ENCODE data around the gene MSH5. TPM values are rescaled to one million over a fixed set of nuclear protein-coding genes. Genes with fewer than 3 reads are reported as not detected.

Gene MSH5
- total RNA-seq, 2 experiments from 2014 or later: 13.6 to 13.7 TPM

DNA sequence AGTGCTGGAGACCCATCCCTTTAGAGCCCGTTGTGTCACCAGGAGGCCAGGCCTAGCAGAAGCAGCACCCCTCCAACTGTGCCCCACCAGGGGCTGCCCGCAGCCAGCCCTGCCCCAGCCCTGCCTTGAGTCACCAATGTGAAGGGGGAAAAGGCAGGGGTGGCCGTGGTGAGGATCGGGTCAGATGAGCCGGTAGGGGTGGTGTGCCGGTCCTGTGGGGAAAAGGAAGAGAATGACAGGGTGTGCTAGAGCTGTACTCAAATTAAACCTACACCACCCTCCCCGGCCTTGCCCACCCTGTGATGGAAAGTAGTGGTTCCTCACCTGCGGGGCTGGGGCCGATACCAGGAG lies 25.7 kb downstream of the MSH5 start:
- peaks cover 2% of the 10 kb centered on the region for H3K36me3 ChIP-seq (ENCODE audit: insufficient read depth, low read length)
- no peaks in the 10 kb centered on the region for H3K9me3 ChIP-seq (ENCODE audit: control insufficient read depth in 1 of 2, insufficient read depth in 1 of 2, low read length in 2 of 2)
- Mint-ChIP-seq H3K36me3 (ENCODE audit: low read depth) (peaks cover 3% of the 10 kb centered on the region), H3K27ac (no peak overlapping the region), H3K9me3 (no peaks in the 10 kb centered on the region), H3K4me3 (no peak overlapping the region), H3K4me1 (ENCODE audit: low read depth) (peaks cover 8% of the 10 kb centered on the region), H3K27me3 (no peaks in the 10 kb centered on the region)
- H3K4me1 ChIP-seq (ENCODE audit: insufficient read depth, low read length): peaks cover 16% of the 10 kb centered on the region
- no peak overlapping the region for H3K4me3 ChIP-seq (ENCODE audit: low read length)
- CTCF ChIA-PET: no interaction called here
- no peak overlapping the region for H3K27ac ChIP-seq (ENCODE audit: low read depth in 1 of 2, low read length in 2 of 2)
- no peak for DNase-seq
- no peak for ATAC-seq (ENCODE audit: poor library complexity)
- POLR2A ChIA-PET: interaction anchor here (1.2 kb wide), 1 partner anchor 12 kb away, joined by 3 read pairs; the partner anchor contains the start of gene VWA7
- intact Hi-C loops (cut with DNase I, micrococcal nuclease): no loop called here
- TF ChIP-seq, protein P1, sequence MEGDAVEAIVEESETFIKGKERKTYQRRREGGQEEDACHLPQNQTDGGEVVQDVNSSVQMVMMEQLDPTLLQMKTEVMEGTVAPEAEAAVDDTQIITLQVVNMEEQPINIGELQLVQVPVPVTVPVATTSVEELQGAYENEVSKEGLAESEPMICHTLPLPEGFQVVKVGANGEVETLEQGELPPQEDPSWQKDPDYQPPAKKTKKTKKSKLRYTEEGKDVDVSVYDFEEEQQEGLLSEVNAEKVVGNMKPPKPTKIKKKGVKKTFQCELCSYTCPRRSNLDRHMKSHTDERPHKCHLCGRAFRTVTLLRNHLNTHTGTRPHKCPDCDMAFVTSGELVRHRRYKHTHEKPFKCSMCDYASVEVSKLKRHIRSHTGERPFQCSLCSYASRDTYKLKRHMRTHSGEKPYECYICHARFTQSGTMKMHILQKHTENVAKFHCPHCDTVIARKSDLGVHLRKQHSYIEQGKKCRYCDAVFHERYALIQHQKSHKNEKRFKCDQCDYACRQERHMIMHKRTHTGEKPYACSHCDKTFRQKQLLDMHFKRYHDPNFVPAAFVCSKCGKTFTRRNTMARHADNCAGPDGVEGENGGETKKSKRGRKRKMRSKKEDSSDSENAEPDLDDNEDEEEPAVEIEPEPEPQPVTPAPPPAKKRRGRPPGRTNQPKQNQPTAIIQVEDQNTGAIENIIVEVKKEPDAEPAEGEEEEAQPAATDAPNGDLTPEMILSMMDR (IDR thresholded peaks at IDR 0.05): no peak
- H3K27me3 ChIP-seq (ENCODE audit: control insufficient read depth in 1 of 2, insufficient read depth in 2 of 2, low read length in 2 of 2): no peaks in the 10 kb centered on the region

- intact Hi-C loops (cut with DNase I, micrococcal nuclease): no loop called here
- no peaks in the 10 kb centered on the region for H3K36me3 Mint-ChIP-seq (ENCODE audit: low read depth)
These were observed 26.3 kb downstream of the MSH5 start for GRCh38 chr6:31765910-31766794.

DNA sequence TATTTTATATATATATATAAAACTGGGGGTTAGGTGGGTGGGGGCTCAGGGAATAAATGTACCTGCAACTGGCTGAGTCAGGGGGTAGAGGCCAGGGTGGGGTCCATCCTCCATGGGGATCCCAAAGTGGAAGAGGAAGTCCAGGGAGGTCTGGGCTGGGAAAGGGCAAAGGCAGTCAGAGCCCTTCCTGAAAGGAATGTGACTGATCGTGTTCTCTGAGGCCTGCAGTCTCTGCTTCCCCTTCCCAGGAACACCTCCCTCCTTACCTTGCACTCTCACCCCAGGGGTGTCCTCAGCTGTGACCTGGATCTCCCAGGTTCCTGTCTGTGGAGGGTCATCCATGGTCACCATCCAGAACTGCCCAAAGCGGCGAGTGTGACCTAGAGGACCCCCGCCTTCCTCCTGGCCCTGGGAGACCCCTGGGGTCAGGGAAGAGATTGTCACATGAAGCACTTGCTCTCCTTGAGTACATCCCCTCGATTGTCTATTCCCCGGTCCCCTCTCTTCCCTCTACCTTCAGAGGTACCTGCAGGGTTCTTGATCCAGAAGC lies 27.4 kb downstream of the MSH5 start:
- H3K9me3 ChIP-seq (ENCODE audit: control insufficient read depth in 1 of 2, insufficient read depth in 1 of 2, low read length in 2 of 2): no peaks in the 10 kb centered on the region
- DNase-seq (no peak), ATAC-seq (ENCODE audit: poor library complexity) (no peak)
- no peaks in the 10 kb centered on the region for H3K36me3 ChIP-seq (ENCODE audit: insufficient read depth, low read length)
- peaks cover 29% of the 10 kb centered on the region for H3K4me1 ChIP-seq (ENCODE audit: insufficient read depth, low read length)
- Mint-ChIP-seq H3K4me1 (ENCODE audit: low read depth) (peaks cover 19% of the 10 kb centered on the region), H3K4me3 (no peak overlapping the region), H3K27ac (no peak overlapping the region), H3K27me3 (no peaks in the 10 kb centered on the region), H3K36me3 (ENCODE audit: low read depth) (no peaks in the 10 kb centered on the region), H3K9me3 (no peaks in the 10 kb centered on the region)
- no peak overlapping the region for H3K27ac ChIP-seq (ENCODE audit: low read depth in 1 of 2, low read length in 2 of 2)
- H3K27me3 ChIP-seq (ENCODE audit: control insufficient read depth in 1 of 2, insufficient read depth in 2 of 2, low read length in 2 of 2): no peaks in the 10 kb centered on the region
- intact Hi-C loops (cut with DNase I, micrococcal nuclease): no loop called here
- TF ChIP-seq, protein P1 (IDR thresholded peaks at IDR 0.05): no peak
- ChIA-PET POLR2A (no interaction called here), CTCF (interaction anchor here (0.7 kb wide), 1 partner anchor 10 kb away, joined by 3 read pairs; the partner anchor contains the start of gene VWA7)
- H3K4me3 ChIP-seq (ENCODE audit: low read length): no peak overlapping the region

More at GRCh38 chr6:31765910-31766794, 26.3 kb downstream of the MSH5 start:
- Histone ChIP-seq H3K27ac (ENCODE audit: low read depth in 1 of 2, low read length in 2 of 2) (no peak overlapping the region), H3K36me3 (ENCODE audit: insufficient read depth, low read length) (peaks cover 2% of the 10 kb centered on the region), H3K27me3 (ENCODE audit: control insufficient read depth in 1 of 2, insufficient read depth in 2 of 2, low read length in 2 of 2) (no peaks in the 10 kb centered on the region), H3K9me3 (ENCODE audit: control insufficient read depth in 1 of 2, insufficient read depth in 1 of 2, low read length in 2 of 2) (no peaks in the 10 kb centered on the region), H3K4me1 (ENCODE audit: insufficient read depth, low read length) (peaks cover 18% of the 10 kb centered on the region), H3K4me3 (ENCODE audit: low read length) (no peak overlapping the region)
- ATAC-seq (ENCODE audit: poor library complexity) (no peak), DNase-seq (no peak)
- POLR2A ChIA-PET: interaction anchor here (1.2 kb wide), 1 partner anchor 11 kb away, joined by 3 read pairs; the partner anchor contains the start of gene VWA7
- no peak overlapping the region for H3K4me3 Mint-ChIP-seq
- H3K9me3 Mint-ChIP-seq: no peaks in the 10 kb centered on the region
- CTCF ChIA-PET: no interaction called here
- H3K4me1 Mint-ChIP-seq (ENCODE audit: low read depth): peaks cover 11% of the 10 kb centered on the region
- H3K27ac Mint-ChIP-seq: no peak overlapping the region
- TF ChIP-seq, protein P1 (IDR thresholded peaks at IDR 0.05): no peak
- no peaks in the 10 kb centered on the region for H3K27me3 Mint-ChIP-seq

All from CD4-positive, alpha-beta T cell (primary cell).